Measurements from ENCODE around the gene TMEM88.

GRCh38 chr17:7864995-7865650 is 10.3 kb downstream of the TMEM88 start:
- TF ChIP-seq CTCF (conservative IDR thresholded peaks at IDR 0.05; ENCODE audit: low read depth, low read length): no peak
- no peak for TF ChIP-seq MAFK (IDR thresholded peaks at IDR 0.05; ENCODE audit: low read depth, low read length)
- no peak for TF ChIP-seq CEBPB (IDR thresholded peaks at IDR 0.05; ENCODE audit: low read depth, low read length)
- TF ChIP-seq FOS (IDR thresholded peaks at IDR 0.05; ENCODE audit: low read depth, low read length): no peak
- no peak for TF ChIP-seq RFX5 (IDR thresholded peaks at IDR 0.05; ENCODE audit: low read depth, low read length)
- TF ChIP-seq POLR2A (IDR thresholded peaks at IDR 0.05; ENCODE audit: low read depth, low read length): no peak
- TF ChIP-seq MAZ (IDR thresholded peaks at IDR 0.05; ENCODE audit: borderline replicate concordance, low read depth, low read length): no peak
- no peak for TF ChIP-seq RAD21 (IDR thresholded peaks at IDR 0.05; ENCODE audit: low read length)
- no peak for TF ChIP-seq ELK1 (IDR thresholded peaks at IDR 0.05; ENCODE audit: borderline replicate concordance, low read depth, low read length)
- TF ChIP-seq BHLHE40 (IDR thresholded peaks at IDR 0.05; ENCODE audit: low read depth, low read length): no peak
- TF ChIP-seq USF2 (IDR thresholded peaks at IDR 0.05; ENCODE audit: low read depth, low read length): no peak
- no peak for TF ChIP-seq SMC3 (IDR thresholded peaks at IDR 0.05; ENCODE audit: low read depth, low read length)

Measured in IMR-90 (cell line).